Esophagus squamous epithelium (tissue), 5 donors: ENCODE measurements around the gene CREB3L1. TPM values are rescaled to one million over a fixed set of nuclear protein-coding genes. Genes with fewer than 3 reads are reported as not detected.

Experiments used
- DNase-seq: peaks from one replicate; lab custom pipeline; 2025; lab: John Stamatoyannopoulos, UW
- H3K27ac ChIP-seq, 4 donors: fragments of 200-600 bp; sonication (generic); one replicate each; pipeline ENCODE4 v1.5.1; 2016 to 2019; ENCODE audit warnings: mild to moderate bottlenecking in 1 of 4
- H3K27me3 ChIP-seq, 4 donors: fragments of 200-600 bp; sonication (generic); 1 replicate in 3 of 4; 2 replicates in 1 of 4; pipeline versions ENCODE4 v1.5.1 to v1.6.0; 2017 to 2021; ENCODE audit warnings: antibody characterized with exemption in 1 of 4
- H3K36me3 ChIP-seq, 3 donors: fragments of 200-600 bp; sonication (generic); one replicate each; pipeline ENCODE4 v1.5.1; 2016 to 2019
- H3K4me1 ChIP-seq, 3 donors: fragments of 200-600 bp; sonication (generic); one replicate each; pipeline ENCODE4 v1.5.1; 2017 to 2019
- H3K4me3 ChIP-seq, 4 donors: fragments of 200-600 bp; sonication (generic); 1 replicate in 3 of 4; 2 replicates in 1 of 4; pipeline ENCODE4 v1.5.1; 2016 to 2019; ENCODE audit warnings: mild to moderate bottlenecking in 2 of 4, moderate library complexity in 1 of 4
- H3K9me3 ChIP-seq, 3 donors: fragments of 200-600 bp; sonication (generic); one replicate each; pipeline ENCODE4 v1.5.1; 2016 to 2019
- CTCF ChIP-seq, 6 experiments: fragments of 450-650 bp in 4 of 6; fragments of 200-600 bp in 2 of 6; sonication (generic) in 2 of 6; IDR thresholded peaks; one replicate each; pipeline ENCODE4 v1.5.1; 2016 to 2019; ENCODE audit warnings: antibody characterized with exemption in 6 of 6, mild to moderate bottlenecking in 4 of 6, moderate library complexity in 4 of 6
- POLR2A ChIP-seq, 4 donors: fragments of 450-650 bp; IDR thresholded peaks; one replicate each; pipeline ENCODE4 v1.6.1; 2017; ENCODE audit warnings: antibody characterized with exemption in 4 of 4, mild to moderate bottlenecking in 4 of 4, moderate library complexity in 3 of 4
- WGBS, 2 donors: methylation state at CpG; one replicate each; pipeline ENCODE4 v1.1.5; 2018; 5-methylcytosine and 5-hydroxymethylcytosine counted together
- intact Hi-C: fragments of 100-400 bp; cut with DNase I; formaldehyde crosslinking; loops from one replicate; pipeline ENCODE4 v1.15.0; 2022
- total RNA-seq, 4 donors: library from RNA; depleted of rRNA; stranded (reverse); fragments of >200 nt; gene quantifications; one replicate each; pipeline ENCODE4 v1.1.0, GENCODE V29; 2016
- donor health status: DM: yes; HTN: yes; CAD: no.

The CREB3L1 gene
- total RNA-seq, 4 donors from 2014 or later: 0.13 to 2.1 (median 0.63) TPM

GRCh38 chr11:46267930-46268329 lies 9.5 kb upstream of the CREB3L1 start:
- Histone ChIP-seq H3K4me3 (no peak overlapping the region), H3K4me1 (peaks cover 0 to 11% (median 8%) of the 10 kb centered on the region in 3 donors), H3K27me3 (no peaks in the 10 kb centered on the region), H3K36me3 (no peaks in the 10 kb centered on the region), H3K9me3 (no peaks in the 10 kb centered on the region), H3K27ac (no peak overlapping the region)
- intact Hi-C loops: no loop called here
- no peak for DNase-seq
- TF ChIP-seq CTCF (IDR thresholded peaks at IDR 0.05) (no peak), POLR2A (IDR thresholded peaks at IDR 0.05) (no peak)

- Histone ChIP-seq H3K9me3 (no peaks in the 10 kb centered on the region), H3K4me1 (peaks cover 0 to 34% (median 23%) of the 10 kb centered on the region in 3 donors), H3K36me3 (no peaks in the 10 kb centered on the region), H3K27ac (no peak overlapping the region), H3K27me3 (peaks cover 0 to 2% (median 0%) of the 10 kb centered on the region in 4 donors), H3K4me3 (no peak overlapping the region)
- intact Hi-C loops: no loop called here
- 78 to 89% methylated on average over 5 of the region's 5 CpGs for WGBS, 2 donors
- no peak for DNase-seq
- no peak for TF ChIP-seq CTCF (IDR thresholded peaks at IDR 0.05)
- TF ChIP-seq POLR2A (IDR thresholded peaks at IDR 0.05): no peak
Measured at GRCh38 chr11:46270684-46271083, 6.8 kb upstream of the CREB3L1 start.

GRCh38 chr11:46271407-46271806 lies 6.1 kb upstream of the CREB3L1 start:
- 80 to 100% methylated on average over 1 of the region's 1 CpG for WGBS, 2 donors
- peaks cover 0 to 9% (median 0%) of the 10 kb centered on the region in 4 donors for H3K27me3 ChIP-seq
- no peak overlapping the region for H3K27ac ChIP-seq
- TF ChIP-seq CTCF (IDR thresholded peaks at IDR 0.05) (no peak), POLR2A (IDR thresholded peaks at IDR 0.05) (no peak)
- H3K36me3 ChIP-seq: no peaks in the 10 kb centered on the region
- peaks cover 0 to 41% (median 23%) of the 10 kb centered on the region in 3 donors for H3K4me1 ChIP-seq
- H3K9me3 ChIP-seq: no peaks in the 10 kb centered on the region
- DNase-seq: no peak
- H3K4me3 ChIP-seq: no peak overlapping the region
- intact Hi-C loops: no loop called here

- no peak for DNase-seq
- Histone ChIP-seq H3K9me3 (no peaks in the 10 kb centered on the region), H3K36me3 (no peaks in the 10 kb centered on the region), H3K4me3 (no peak overlapping the region), H3K27me3 (peaks cover 0 to 16% (median 0%) of the 10 kb centered on the region in 4 donors), H3K27ac (peak overlapping the region; percentile 66 to 85 (median 72)), H3K4me1 (peaks cover 2 to 48% (median 28%) of the 10 kb centered on the region in 3 donors)
- intact Hi-C loops: no loop called here
- WGBS, 2 donors: 73% methylated on average over 6 to 9 of the region's 16 CpGs
- TF ChIP-seq POLR2A (IDR thresholded peaks at IDR 0.05): no peak
- no peak for TF ChIP-seq CTCF (IDR thresholded peaks at IDR 0.05)
Measured at GRCh38 chr11:46271875-46272815, 5.3 kb upstream of the CREB3L1 start.

- peaks cover 10 to 56% (median 33%) of the 10 kb centered on the region in 3 donors for H3K4me1 ChIP-seq
Measured at GRCh38 chr11:46272816-46273427, 4.5 kb upstream of the CREB3L1 start.

More at GRCh38 chr11:46272816-46273427, 4.5 kb upstream of the CREB3L1 start:
- intact Hi-C loops: no loop called here
- peaks cover 0 to 24% (median 0%) of the 10 kb centered on the region in 4 donors for H3K27me3 ChIP-seq
- 43 to 49% methylated on average over 9 of the region's 9 CpGs for WGBS, 2 donors
- H3K4me3 ChIP-seq: no peak overlapping the region
- no peaks in the 10 kb centered on the region for H3K9me3 ChIP-seq
- no peak for DNase-seq
- TF ChIP-seq CTCF (IDR thresholded peaks at IDR 0.05): no peak
- H3K36me3 ChIP-seq: no peaks in the 10 kb centered on the region
- peak overlapping the region; percentile 66 to 85 (median 72) for H3K27ac ChIP-seq
